Urinary bladder (tissue), 4 donors: ENCODE results near the gene PDE6B. TPM values are rescaled to one million over a fixed set of nuclear protein-coding genes. Genes with fewer than 3 reads are reported as not detected.
"Not testable (repeated sequence)": the region's sequence is repeated elsewhere in the genome, so short reads cannot be mapped to it uniquely, and the experiment has no call there.

Experiments used
- DNase-seq: peaks from one replicate; pipeline ENCODE4 v3.0.0-alpha.2; 2015; ENCODE audit errors: extremely low spot score
- H3K27ac ChIP-seq: one replicate; pipeline ENCODE4 v1.5.1; 2013; ENCODE audit warnings: low read depth, mild to moderate bottlenecking, moderate library complexity
- H3K36me3 ChIP-seq: one replicate; pipeline ENCODE4 v1.6.1; 2013; ENCODE audit warnings: mild to moderate bottlenecking, moderate library complexity; ENCODE audit not compliant: insufficient read depth
- H3K4me1 ChIP-seq: one replicate; pipeline ENCODE4 v1.6.1; 2013; ENCODE audit warnings: mild to moderate bottlenecking, moderate library complexity; ENCODE audit not compliant: insufficient read depth
- H3K4me3 ChIP-seq: one replicate; pipeline ENCODE4 v1.5.1; 2013; ENCODE audit warnings: low read depth, low read length
- WGBS: extraction: QIAGEN DNeasy Blood & Tissue Kit; methylation state at CpG from one replicate; pipeline ENCODE4 v1.1.7; 2013; 5-methylcytosine and 5-hydroxymethylcytosine counted together
- polyA plus RNA-seq: library from polyadenylated mRNA; stranded (reverse); fragments of 200-250 nt; gene quantifications from one replicate; pipeline ENCODE4 v1.2.3, GENCODE V29; 2013
- total RNA-seq: library from RNA; depleted of rRNA; stranded (reverse); fragments of >200 nt; gene quantifications from one replicate; pipeline ENCODE4 v1.2.3, GENCODE V29; 2014
- donor health status: healthy with polysubstance abuse.
- donor health status: healthy.

PDE6B gene
- total and polyA plus RNA-seq, 2 donors: 4.1 to 6.2 TPM

DNA sequence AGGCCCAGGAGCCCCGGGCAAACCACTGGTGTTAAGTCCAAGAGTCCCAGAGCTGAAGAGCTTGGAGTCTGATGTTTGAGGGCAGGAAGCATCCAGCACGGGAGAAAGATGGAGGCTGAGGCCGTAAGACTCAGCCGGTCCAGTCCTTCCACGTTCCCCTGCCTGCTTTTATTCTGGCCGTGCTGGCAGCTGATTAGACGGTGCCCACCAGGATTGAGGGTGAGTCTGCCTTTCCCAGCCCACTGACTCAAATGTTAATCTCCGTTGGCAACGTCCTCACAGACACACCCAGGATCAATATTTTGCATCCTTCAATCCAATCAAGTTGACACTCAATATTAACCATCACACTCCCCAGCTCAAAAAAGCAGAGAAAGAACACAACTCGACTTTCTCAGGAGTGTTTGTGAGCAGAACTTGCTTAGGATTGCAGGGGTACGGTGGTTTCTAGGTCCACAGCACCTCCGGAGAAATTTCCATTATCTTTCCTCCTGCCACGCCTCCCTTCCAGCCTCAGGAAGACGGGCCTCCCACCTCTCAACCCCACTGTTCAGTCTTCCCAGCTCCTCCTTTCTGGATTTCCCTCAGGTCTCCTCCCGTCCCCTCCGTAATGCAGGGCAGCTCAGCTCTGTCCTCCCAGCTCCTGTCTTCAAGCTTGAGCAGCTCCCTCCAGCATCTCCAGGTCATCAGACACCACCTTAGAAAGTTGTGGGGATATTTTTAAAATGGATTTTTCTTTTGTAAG, 36.0 kb upstream of the PDE6B start:
- no peak for DNase-seq
- no peaks in the 10 kb centered on the region for H3K4me1 ChIP-seq

DNA sequence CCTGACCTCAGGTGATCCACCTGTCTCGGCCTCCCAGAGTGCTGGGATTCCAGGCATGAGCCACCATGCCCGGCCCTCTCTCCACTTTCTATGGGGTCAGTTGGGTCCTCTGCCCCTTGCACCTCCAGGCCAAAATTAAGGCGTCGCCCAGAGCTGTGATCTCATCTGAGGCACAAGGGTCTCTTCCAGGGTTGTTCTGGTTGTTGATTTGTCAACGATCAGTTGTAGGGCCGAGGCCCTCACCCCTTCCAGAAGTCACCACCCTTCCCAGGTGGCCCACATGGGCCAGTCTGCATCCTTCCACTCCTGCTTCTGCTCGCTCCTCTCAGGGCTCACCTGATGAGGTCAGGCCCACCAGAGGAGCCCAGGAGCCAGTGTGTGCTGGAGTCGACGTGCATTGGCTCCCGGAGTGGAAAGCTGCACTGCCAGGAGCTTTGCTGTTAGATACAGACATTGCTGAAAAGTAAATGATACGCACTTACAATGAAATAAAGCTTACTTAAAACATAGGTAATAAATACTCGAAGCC, 35.0 kb upstream of the PDE6B start:
- H3K4me3 ChIP-seq: no peak overlapping the region
- 92% methylated on average over 12 of the region's 12 CpGs for WGBS
- H3K27ac ChIP-seq: no peak overlapping the region
- H3K4me1 ChIP-seq: no peaks in the 10 kb centered on the region
- H3K36me3 ChIP-seq: no peaks in the 10 kb centered on the region
- no peak for DNase-seq

More for the DNA sequence above, 36.0 kb upstream of the PDE6B start:
- Histone ChIP-seq H3K4me3 (no peak overlapping the region), H3K27ac (no peak overlapping the region), H3K36me3 (no peaks in the 10 kb centered on the region)
- WGBS: 84% methylated on average over 16 of the region's 16 CpGs

DNA sequence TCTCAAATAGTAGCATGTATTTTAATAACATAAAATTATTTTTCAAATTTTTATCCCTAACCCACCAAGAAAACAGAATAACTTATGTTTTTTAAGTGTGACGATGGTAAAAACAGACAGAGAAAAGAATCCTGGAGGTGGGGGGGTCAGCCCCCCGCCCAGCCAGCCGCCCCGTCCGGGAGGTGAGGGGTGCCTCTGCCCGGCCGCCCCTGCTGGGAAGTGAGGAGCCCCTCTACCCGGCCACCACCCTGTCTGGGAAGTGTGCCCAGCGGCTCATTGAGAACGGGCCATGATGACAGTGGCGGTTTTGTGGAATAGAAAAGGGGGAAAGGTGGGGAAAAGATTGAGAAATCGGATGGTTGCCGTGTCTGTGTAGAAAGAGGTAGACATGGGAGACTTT, 33.2 kb upstream of the PDE6B start:
- not testable (repeated sequence) for H3K36me3 ChIP-seq, H3K4me3 ChIP-seq, H3K27ac ChIP-seq, DNase-seq, H3K4me1 ChIP-seq
- 81% methylated on average over 12 of the region's 13 CpGs for WGBS

DNA sequence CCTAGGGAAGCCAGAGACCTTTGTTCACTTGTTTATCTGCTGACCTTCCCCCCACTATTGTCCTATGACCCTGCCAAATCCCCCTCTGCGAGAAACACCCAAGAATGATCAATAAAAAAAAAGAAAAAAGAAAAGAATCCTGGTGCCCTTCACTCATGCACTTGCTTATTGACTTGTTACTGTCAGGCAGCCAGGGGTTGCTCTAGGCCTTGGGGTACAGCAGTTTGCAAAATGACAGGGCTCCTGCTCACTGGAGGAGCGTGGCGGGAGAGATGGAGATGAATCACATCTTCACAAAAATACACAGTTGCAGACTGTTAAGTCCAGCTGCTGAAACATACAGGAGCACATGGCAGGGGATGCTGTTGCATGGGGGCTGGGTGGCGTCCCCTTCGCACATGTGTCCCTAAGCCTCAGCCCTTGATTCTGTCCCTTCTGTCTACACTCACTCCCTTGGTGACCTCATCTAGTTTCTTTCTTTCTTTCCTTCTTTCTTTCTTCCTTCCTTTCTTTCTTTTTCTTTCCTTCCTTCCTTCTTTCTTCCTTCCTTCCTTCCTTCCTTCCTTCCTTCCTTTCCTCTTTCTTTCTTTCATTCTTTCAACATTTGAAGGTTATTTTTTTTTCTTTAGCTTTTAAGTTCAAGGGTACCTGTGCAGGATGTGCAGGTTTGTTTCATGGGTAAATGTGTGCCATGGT, 32.4 kb upstream of the PDE6B start:
- 69% methylated on average over 5 of the region's 5 CpGs for WGBS
- Histone ChIP-seq H3K4me1 (no peaks in the 10 kb centered on the region), H3K27ac (no peak overlapping the region)

DNA sequence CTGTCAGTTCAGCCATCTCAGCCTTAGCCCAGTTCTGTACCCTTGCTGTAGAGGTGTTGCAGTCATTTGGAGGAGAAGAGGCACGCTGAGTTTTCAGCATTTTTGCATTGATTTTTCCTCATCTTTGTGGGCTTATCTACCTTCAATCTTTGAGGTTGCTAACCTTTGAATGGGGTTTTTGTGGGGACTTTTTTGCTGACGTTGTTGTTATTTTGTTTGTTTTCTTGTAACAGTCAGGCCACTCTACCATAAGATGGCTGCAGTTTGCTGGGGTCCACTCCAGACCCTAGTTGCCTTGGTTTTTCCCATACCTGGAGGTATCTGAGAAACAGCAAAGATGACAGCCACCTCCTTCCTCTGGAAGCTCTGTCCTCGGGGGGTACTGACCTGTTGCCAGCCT, 26.4 kb upstream of the PDE6B start:
- DNase-seq: no peak
- Histone ChIP-seq H3K27ac (no peak overlapping the region), H3K4me3 (no peak overlapping the region), H3K4me1 (no peaks in the 10 kb centered on the region), H3K36me3 (no peaks in the 10 kb centered on the region)
- WGBS: 80% methylated on average over 3 of the region's 3 CpGs

More for the DNA sequence above, 32.4 kb upstream of the PDE6B start:
- no peak for DNase-seq
- Histone ChIP-seq H3K36me3 (no peaks in the 10 kb centered on the region), H3K4me3 (no peak overlapping the region)

DNA sequence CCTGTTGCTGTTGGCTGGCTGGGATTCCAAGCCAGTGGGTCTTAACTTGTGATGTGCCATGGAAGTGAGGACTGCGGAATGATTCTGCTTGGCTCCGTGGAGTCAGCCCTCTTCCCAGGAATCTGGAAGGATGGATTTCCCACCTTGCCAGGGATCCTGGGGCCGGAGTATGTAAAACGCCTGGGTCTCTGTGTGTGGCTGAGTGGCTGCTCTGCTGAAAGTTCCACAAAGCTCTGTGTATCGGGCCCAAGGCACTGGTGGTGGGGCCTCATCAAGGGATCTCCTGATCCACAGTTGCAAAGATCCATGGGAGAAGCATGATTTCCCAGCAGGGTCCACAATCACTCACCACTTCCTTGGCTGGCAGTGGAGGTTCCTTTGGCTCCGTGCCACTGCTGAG, 25.2 kb upstream of the PDE6B start:
- no peaks in the 10 kb centered on the region for H3K36me3 ChIP-seq
- WGBS: 79% methylated on average over 6 of the region's 6 CpGs

DNA sequence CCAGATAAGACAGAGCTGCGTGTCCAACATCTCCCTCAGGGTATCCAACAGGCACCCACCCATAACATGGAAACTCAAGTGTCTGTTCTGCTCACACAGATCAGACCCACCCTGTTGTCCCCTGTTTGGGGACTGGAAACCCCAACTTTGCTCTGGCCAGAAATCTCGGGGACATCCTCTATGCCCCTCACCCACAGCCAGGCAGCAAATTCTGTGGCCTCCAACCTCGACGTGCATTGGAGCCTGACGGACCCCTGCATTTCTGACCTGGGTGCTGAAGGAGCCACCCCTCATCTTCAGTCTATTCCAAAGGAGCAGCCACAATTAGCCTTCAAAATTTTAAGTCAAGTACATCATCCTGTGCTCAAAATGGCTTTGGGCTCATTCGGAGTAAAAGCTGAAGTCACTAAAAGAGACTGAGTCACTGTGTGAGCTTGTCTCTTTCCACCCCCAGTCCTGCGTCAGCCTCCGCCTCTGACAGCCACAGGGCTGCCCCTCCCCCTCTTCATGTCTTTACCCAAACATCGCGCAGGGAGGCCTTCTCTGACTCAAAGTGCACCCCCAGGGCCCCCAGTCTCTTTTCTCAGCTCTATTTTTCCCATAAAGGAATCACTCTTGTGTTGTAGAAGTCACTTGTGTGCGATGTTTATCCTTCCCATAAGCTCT, 24.4 kb upstream of the PDE6B start:
- 56% methylated on average over 11 of the region's 11 CpGs for WGBS

More for the DNA sequence above, 25.2 kb upstream of the PDE6B start:
- no peaks in the 10 kb centered on the region for H3K4me1 ChIP-seq
- no peak overlapping the region for H3K27ac ChIP-seq
- no peak for DNase-seq
- no peak overlapping the region for H3K4me3 ChIP-seq

DNA sequence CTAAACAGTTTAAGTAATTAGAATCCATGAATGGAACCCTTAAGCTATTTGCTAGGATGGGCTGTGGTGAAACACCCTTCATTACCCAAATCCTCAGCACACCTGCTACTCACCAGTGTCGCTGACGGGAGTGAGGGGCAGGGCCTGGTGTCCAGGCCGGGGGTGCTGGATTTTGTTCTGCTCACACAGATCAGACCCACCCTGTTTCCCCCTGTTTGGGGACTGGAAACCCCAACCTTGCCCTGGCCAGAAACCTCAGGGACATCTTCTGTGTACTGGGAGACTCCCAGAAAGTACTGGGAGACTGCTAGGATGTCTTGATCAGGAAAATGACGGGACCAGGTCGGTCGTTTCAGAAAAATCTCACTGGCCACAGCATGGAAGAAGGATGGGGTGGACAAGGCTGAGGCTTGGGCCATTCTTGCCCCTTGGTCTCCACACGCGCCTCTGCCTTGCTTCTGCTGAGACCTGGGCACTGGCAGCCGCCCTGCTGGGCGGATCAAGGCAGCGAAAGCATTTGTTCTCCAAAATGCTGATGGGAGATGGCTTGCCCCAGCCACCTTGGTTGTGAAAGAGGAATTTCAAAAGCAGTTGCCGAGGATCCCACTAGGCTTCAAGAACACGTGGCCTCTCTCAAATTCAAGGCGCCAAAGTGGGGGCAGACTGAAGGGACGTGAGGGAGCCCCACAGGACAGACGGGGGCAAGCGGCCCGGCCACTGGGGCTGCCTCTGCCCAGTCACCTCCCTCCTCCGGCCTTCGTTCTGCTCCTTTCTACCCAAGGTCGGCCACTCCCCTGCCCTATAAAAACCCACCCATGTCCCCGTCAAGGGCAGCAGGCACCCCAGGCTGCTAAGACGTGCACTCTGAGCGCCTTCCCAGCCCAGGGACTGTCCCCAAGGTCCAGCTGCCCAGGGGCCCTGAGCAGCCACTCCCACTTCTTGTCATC, 23.5 kb upstream of the PDE6B start:
- no peaks in the 10 kb centered on the region for H3K4me1 ChIP-seq
- H3K27ac ChIP-seq: no peak overlapping the region
- no peak overlapping the region for H3K4me3 ChIP-seq
- 79% methylated on average over 24 of the region's 24 CpGs for WGBS
- H3K36me3 ChIP-seq: no peaks in the 10 kb centered on the region
- DNase-seq: no peak

More for the DNA sequence above, 24.4 kb upstream of the PDE6B start:
- H3K36me3 ChIP-seq: no peaks in the 10 kb centered on the region
- H3K4me3 ChIP-seq: no peak overlapping the region
- H3K4me1 ChIP-seq: no peaks in the 10 kb centered on the region
- no peak for DNase-seq
- no peak overlapping the region for H3K27ac ChIP-seq

DNA sequence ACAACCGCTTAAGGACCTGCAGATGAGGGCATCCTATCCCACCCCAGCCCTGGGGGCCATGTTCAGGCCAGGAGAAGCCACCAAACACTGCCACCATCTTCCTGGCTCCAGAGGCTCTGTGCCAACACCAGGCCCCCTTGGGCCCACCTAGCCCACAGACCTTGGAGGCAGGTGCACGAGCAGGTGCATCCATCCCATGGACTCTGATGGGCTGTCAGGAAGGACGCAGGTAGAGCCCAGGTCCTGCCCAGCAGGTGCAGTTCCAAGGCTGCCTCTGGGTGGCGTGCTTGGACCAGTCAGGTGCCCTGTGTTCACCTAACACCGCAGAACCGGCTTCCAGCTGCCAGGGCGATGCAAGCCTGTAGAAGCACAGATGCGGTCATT, 22.8 kb upstream of the PDE6B start:
- no peak for DNase-seq
- Histone ChIP-seq H3K27ac (no peak overlapping the region), H3K4me3 (no peak overlapping the region), H3K4me1 (no peaks in the 10 kb centered on the region), H3K36me3 (no peaks in the 10 kb centered on the region)
- WGBS: 17% methylated on average over 8 of the region's 8 CpGs

DNA sequence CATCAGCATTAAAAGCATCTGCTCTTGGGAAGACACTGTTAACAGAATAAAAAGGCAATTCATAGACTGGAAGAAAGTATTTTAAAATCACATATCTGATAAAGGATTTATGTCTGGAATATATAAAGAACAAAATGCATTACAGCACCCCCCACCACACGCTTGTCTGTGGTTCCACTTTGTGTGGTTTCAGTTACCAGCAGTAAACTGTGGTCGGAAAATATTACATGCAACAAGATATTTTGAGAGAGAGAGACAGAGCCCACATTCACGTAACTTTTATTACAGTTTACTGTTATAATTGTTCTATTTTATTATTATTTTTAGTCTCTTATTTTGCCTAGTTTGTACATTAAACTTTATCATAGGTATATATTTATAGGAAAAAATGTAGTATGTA, 21.2 kb upstream of the PDE6B start:
- H3K36me3 ChIP-seq: no peaks in the 10 kb centered on the region
- H3K27ac ChIP-seq: no peak overlapping the region
- no peak for DNase-seq
- WGBS: 59% methylated on average over 3 of the region's 3 CpGs
- no peaks in the 10 kb centered on the region for H3K4me1 ChIP-seq
- no peak overlapping the region for H3K4me3 ChIP-seq

DNA sequence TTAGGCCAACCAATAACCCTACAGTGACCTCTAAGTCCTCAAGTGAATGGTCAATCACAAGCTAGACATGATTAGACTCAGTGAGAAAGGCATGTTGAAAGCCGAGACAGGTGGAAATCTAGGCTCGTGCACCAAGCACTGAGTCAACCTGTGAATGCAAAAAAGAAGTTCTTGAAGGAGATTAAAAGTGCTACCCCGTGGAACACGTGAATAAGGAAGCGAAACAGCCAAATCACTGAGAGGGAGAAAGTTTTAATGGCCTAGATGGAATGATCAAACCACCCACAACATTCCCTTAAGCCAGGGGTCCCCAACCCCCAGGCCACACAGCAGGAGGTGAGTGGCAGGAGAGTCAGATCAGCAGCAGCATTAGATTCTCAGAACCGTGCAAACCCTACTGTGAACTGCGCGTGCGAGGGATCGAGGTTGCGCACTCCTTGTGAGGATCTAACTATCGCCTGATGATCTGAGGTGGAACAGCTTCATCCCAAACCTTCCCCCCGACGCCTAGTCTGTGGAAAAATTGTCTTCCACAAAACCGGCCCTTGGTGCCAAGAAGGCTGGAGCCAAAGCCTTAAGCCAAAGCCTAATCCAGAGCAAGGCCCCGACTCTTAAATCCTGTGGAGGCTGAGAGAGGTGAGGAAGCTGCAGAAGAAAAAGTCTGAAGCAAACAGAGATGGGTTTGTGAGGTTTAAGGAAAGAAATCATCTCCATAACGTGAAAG, 19.5 kb upstream of the PDE6B start:
- no peak for DNase-seq
- Histone ChIP-seq H3K4me1 (no peaks in the 10 kb centered on the region), H3K36me3 (no peaks in the 10 kb centered on the region), H3K27ac (no peak overlapping the region), H3K4me3 (no peak overlapping the region)
- 81% methylated on average over 17 of the region's 17 CpGs for WGBS

DNA sequence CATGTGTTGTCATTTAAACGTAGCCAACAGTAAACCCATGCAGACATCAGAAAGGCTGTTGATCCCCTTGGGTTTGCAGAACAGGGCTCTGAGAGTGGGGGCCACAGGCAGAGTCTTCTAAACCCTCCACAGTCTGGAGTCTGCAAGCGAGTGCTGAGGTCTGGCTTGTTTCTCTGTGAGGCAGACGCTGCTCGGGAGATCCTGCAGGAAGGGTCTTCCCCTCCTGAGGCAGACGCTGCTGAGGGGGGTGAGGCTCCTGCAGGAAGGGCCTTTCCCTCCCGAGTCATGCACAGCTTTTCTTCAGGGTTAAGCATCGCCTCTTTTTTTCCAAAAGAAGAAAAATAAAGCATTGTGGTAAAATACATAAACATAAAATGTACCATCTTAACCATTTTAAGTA, 17.1 kb upstream of the PDE6B start:
- H3K27ac ChIP-seq: no peak overlapping the region
- 28% methylated on average over 7 of the region's 7 CpGs for WGBS

More for the DNA sequence above, 17.1 kb upstream of the PDE6B start:
- Histone ChIP-seq H3K36me3 (no peaks in the 10 kb centered on the region), H3K4me1 (no peaks in the 10 kb centered on the region), H3K4me3 (no peak overlapping the region)
- DNase-seq: no peak
